ENCODE data around the gene PTPRN2. TPM values are rescaled to one million over a fixed set of nuclear protein-coding genes. Genes with fewer than 3 reads are reported as not detected.

The PTPRN2 gene
- total RNA-seq, 1 donor from 2014 or later, result 11.4 TPM

DNA sequence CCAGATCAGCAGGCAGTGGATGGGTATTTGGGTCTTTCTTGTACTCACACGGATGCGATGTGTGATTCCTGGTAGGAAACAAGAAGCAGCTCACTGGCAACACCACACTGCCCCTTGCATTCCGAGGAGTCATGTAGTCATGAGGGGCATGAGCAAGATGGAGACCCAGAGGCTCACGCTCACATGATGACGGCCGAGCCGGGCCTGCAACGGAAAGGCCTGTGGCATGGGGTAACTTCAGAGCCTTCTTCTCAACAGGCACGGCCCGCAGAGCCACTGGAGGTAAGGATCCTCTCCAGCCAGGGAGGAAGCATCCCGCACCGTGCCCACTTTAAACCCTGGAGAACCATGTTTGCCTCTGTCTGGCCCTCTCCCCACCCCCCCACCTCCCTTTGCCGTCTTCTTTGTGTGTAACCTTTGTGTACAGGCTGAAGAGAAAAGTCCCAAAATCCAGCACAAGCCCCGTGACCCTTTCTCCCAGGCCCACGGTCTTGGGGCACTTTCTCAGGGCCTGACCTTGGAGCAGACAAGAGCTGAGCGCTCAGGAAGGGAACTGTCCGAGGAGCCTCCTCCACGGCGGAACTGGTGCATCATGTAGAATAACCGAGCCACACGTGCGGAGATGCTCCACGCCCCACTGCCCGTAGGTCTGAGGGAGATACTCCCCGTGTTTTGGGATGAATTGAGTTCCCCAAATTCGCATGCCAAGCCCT, 734.4 kb downstream of the PTPRN2 start:
- Mint-ChIP-seq H3K4me3 (ENCODE audit: low read depth) (no peak overlapping the region), H3K27ac (no peak overlapping the region)

DNA sequence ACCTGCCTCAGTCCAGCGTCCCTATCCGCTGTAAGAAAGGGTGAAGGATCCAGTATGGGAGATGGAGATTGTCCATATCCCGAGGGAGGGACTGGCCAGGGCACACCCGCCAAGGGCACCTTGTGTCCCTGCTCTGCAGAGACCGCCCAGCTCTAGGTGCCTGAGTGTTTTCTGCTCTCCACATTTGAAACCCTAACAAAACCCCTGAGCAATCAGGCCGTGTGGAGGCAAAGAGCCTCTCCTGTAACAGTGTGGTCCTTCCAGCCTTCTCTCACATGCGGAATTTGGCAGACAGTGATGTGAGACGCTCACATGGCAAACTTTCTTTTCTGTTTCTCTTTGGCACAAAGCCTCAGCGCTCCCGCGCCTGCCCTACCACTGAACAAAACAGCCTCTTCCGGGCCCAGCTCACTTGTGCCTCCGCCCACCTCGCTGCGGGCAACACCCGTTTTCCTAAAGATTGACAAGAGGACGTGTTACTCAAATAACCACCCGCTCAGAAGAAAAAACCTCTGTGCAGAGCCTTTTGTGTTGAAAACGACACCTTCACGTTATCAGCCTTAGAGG, 736.0 kb downstream of the PTPRN2 start:
- peak overlapping the region; percentile 53 for H3K4me3 Mint-ChIP-seq (ENCODE audit: low read depth)
- H3K27me3 Mint-ChIP-seq, result peaks cover 3% of the 10 kb centered on the region

More for the DNA sequence above, 734.4 kb downstream of the PTPRN2 start:
- Mint-ChIP-seq H3K27me3 (peaks cover 3% of the 10 kb centered on the region), H3K4me1 (ENCODE audit: low read depth) (peaks cover 12% of the 10 kb centered on the region), H3K9me3 (ENCODE audit: low read depth) (peaks cover 2% of the 10 kb centered on the region), H3K36me3 (ENCODE audit: insufficient read depth) (no peaks in the 10 kb centered on the region)
- TF ChIP-seq, protein P1, sequence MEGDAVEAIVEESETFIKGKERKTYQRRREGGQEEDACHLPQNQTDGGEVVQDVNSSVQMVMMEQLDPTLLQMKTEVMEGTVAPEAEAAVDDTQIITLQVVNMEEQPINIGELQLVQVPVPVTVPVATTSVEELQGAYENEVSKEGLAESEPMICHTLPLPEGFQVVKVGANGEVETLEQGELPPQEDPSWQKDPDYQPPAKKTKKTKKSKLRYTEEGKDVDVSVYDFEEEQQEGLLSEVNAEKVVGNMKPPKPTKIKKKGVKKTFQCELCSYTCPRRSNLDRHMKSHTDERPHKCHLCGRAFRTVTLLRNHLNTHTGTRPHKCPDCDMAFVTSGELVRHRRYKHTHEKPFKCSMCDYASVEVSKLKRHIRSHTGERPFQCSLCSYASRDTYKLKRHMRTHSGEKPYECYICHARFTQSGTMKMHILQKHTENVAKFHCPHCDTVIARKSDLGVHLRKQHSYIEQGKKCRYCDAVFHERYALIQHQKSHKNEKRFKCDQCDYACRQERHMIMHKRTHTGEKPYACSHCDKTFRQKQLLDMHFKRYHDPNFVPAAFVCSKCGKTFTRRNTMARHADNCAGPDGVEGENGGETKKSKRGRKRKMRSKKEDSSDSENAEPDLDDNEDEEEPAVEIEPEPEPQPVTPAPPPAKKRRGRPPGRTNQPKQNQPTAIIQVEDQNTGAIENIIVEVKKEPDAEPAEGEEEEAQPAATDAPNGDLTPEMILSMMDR (IDR thresholded peaks at IDR 0.05; ENCODE audit: unreplicated experiment), result no peak
- no peak for DNase-seq (ENCODE audit: low spot score, unreplicated experiment)

DNA sequence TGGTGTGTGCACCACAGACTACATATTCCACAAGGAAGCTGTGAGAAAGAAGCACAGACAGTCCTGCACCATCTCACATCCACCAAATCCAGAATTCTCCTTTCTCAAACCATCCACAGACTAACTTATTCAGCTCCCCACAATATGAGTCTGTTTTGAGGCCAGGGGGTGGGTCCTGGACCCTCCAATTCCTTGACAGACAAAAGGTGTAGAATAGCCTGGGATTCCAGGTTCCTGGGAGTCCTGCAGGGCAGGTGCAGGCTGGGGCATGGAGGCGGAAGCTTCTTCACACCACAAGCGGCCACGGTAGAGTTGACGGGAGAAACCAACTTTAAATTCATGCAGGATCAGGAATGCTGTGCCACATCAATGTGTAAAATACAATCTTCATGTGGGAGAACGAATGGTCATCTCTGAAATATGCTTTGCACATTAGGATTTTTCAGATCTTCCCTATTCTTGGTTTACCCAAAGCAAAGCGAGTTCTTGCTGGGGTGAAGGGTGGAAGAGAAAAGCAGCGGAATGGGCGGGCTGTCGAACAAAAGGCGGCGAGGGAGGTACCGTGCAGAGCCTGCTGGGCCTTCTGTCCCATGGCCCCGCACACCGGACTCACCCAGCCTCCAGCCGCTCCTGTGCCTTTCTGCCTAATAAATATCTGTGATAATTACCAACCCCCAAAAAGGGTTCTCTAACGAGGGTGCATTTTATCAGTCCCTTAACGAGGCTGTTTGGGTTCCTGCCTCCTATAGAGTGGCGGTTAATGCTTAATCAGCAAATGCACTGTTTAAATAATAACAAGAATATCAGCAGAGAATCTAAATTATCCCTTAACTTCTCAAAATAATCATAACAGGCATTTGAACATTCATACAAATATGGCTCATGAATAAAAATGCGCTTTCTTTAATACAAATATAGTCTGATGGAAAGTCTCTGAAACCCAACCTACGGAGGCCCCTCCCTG, 736.9 kb downstream of the PTPRN2 start:
- Mint-ChIP-seq H3K9me3 (ENCODE audit: low read depth) (peaks cover 2% of the 10 kb centered on the region), H3K4me3 (ENCODE audit: low read depth) (peak overlapping the region; percentile 53), H3K27ac (peak overlapping the region; percentile 96), H3K4me1 (ENCODE audit: low read depth) (peaks cover 10% of the 10 kb centered on the region), H3K27me3 (no peaks in the 10 kb centered on the region), H3K36me3 (ENCODE audit: insufficient read depth) (no peaks in the 10 kb centered on the region)
- TF ChIP-seq, protein P1 (IDR thresholded peaks at IDR 0.05; ENCODE audit: unreplicated experiment), result no peak
- no peak for DNase-seq (ENCODE audit: low spot score, unreplicated experiment)

More for the DNA sequence above, 736.0 kb downstream of the PTPRN2 start:
- Mint-ChIP-seq H3K9me3 (ENCODE audit: low read depth) (peaks cover 2% of the 10 kb centered on the region), H3K36me3 (ENCODE audit: insufficient read depth) (no peaks in the 10 kb centered on the region), H3K4me1 (ENCODE audit: low read depth) (peaks cover 12% of the 10 kb centered on the region), H3K27ac (peak overlapping the region; percentile 96)
- DNase-seq (ENCODE audit: low spot score, unreplicated experiment), result peak; percentile 42
- TF ChIP-seq, protein P1 (IDR thresholded peaks at IDR 0.05; ENCODE audit: unreplicated experiment), result no peak

DNA sequence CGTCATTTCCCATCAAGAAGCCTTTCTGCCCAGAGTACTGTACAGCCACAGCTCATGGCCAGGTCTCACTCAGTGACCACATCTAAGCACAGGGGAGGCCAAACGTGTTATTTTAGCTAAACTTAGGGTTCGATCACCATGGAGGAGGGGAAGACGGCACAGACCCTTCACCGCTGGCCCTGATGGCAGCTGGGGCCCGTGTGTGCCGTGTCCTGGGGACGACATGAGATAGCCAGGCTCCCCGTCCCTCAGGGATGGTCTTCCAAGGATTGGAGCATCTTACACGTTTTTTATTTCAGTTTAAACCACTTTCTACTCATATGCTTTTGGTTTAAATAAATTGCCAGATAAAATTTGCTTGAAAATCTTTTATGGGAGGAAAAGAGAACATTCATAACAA, 737.9 kb downstream of the PTPRN2 start:
- no peak overlapping the region for H3K27ac Mint-ChIP-seq
- no peak overlapping the region for H3K4me3 Mint-ChIP-seq (ENCODE audit: low read depth)
- DNase-seq (ENCODE audit: low spot score, unreplicated experiment), result no peak
- H3K27me3 Mint-ChIP-seq, result no peaks in the 10 kb centered on the region
- peaks cover 9% of the 10 kb centered on the region for H3K4me1 Mint-ChIP-seq (ENCODE audit: low read depth)
- H3K36me3 Mint-ChIP-seq (ENCODE audit: insufficient read depth), result no peaks in the 10 kb centered on the region
- H3K9me3 Mint-ChIP-seq (ENCODE audit: low read depth), result peaks cover 2% of the 10 kb centered on the region
- TF ChIP-seq, protein P1 (IDR thresholded peaks at IDR 0.05; ENCODE audit: unreplicated experiment), result no peak

DNA sequence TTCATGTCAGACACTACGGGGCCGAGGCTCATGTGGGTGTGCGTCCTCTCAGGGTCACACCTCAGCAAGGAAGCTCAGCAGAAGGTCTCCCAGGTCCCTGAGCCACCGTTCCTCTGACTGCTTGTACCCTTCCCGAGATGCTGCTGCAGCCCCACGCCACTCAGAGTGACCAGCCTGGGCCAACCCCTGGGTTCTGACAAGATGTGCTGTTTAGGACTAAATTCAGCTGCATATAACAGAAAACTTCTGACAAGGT, 738.4 kb downstream of the PTPRN2 start:
- no peak overlapping the region for H3K4me3 Mint-ChIP-seq (ENCODE audit: low read depth)
- TF ChIP-seq, protein P1 (IDR thresholded peaks at IDR 0.05; ENCODE audit: unreplicated experiment), result no peak
- H3K27me3 Mint-ChIP-seq, result no peaks in the 10 kb centered on the region
- H3K36me3 Mint-ChIP-seq (ENCODE audit: insufficient read depth), result no peaks in the 10 kb centered on the region
- DNase-seq (ENCODE audit: low spot score, unreplicated experiment), result no peak
- H3K9me3 Mint-ChIP-seq (ENCODE audit: low read depth), result peaks cover 2% of the 10 kb centered on the region
- H3K4me1 Mint-ChIP-seq (ENCODE audit: low read depth), result peaks cover 9% of the 10 kb centered on the region
- no peak overlapping the region for H3K27ac Mint-ChIP-seq
